HFF-Myc (cell line): Measurements from ENCODE around the gene MALRD1.

ENCODE experiments used
- DNase-seq: peaks from one replicate; pipeline ENCODE4 v3.0.0-alpha.2; 2011; ENCODE audit warnings: low read depth; ENCODE audit errors: extremely low read depth
- H3K4me3 ChIP-seq: replicated peaks from 2 replicates; pipeline ENCODE4 v1.5.1; 2011; ENCODE audit warnings: low read depth, mild to moderate bottlenecking, control low read depth, low read length
- CTCF ChIP-seq: IDR thresholded peaks from 2 replicates; pipeline ENCODE4 v1.5.1; 2012; ENCODE audit warnings: mild to moderate bottlenecking, low read depth, low read length, control low read depth; ENCODE audit errors: missing control alignments

Gene MALRD1

DNA sequence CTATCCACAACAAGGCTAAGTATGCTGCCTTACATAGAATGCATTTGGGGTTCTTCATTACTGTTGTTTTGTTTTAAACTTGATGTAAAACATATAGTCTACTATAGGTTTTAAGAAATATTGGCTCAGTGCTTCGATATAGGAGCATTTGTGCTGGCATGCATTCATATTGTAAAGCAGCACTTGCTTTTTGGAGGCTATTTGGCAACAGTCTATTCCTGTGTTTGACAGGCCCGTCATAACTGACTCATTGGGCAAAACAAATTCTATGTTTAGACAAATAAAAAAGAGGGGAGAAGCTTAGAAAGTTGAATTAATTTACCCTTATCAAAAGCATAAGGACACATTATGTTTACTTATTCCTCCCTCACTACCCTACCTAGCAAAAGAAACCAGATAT is 729.2 kb downstream of the MALRD1 start:
- no peak overlapping the region for H3K4me3 ChIP-seq
- TF ChIP-seq CTCF = no peak
- no peak for DNase-seq

- DNase-seq = no peak
- no peak overlapping the region for H3K4me3 ChIP-seq
- no peak for TF ChIP-seq CTCF
Measured at GRCh38 chr10:19778996-19779395, 730.4 kb downstream of the MALRD1 start.

DNA sequence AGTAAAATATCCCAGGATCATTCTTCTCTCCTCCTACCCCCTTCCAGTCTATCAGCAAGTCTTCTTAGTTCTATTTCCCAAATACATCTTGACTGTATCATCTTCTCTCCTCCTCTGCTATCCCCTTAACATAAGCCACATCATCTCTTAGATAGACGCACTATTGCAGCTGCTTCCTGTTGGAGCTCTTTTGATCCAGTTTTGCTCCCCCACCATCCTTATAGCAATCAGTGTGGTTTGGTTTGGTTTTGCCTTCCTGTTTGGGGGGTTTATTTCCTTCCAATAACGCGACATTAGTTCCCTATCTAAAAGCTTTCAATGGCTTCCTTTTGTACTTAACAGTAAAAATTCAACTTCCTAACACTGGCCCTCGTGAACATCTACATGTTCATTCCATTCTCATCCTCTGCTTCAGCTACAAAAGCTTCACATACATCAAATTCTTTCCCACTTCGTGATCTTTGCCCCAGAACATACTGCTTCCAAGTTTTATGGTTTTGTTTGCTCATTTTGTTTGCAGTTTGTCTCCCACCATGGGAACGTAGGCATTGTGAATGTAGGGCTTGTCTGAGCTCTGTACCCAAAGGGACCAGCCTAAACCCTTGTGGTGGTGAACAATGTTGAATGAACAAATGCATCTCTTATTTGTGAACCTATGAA is 734.0 kb downstream of the MALRD1 start:
- no peak for TF ChIP-seq CTCF
- H3K4me3 ChIP-seq = no peak overlapping the region
- DNase-seq = no peak

GRCh38 chr10:19783721-19784120 is 735.1 kb downstream of the MALRD1 start:
- H3K4me3 ChIP-seq = no peak overlapping the region
- DNase-seq = no peak
- TF ChIP-seq CTCF = no peak
